Body of pancreas (tissue), 4 donors: ENCODE measurements around the gene SLC5A9. TPM values are rescaled to one million over a fixed set of nuclear protein-coding genes. Genes with fewer than 3 reads are reported as not detected.

Experiments used
- ATAC-seq: fragments of 150-250 bp; one replicate; pipeline ENCODE4 v1.9.1; 2016
- DNase-seq, 4 donors: peaks; one replicate each; pipeline ENCODE4 v3.0.0-alpha.2; 2019
- H3K27ac ChIP-seq, 4 donors: fragments of 200-600 bp; sonication (generic); 1 replicate in 3 of 4; 2 replicates in 1 of 4; pipeline versions ENCODE4 v1.5.1 to v1.6.1; 2016 to 2019; ENCODE audit warnings: mild to moderate bottlenecking in 1 of 4, mixed read lengths in 1 of 4, moderate library complexity in 1 of 4
- H3K27me3 ChIP-seq, 2 donors: fragments of 200-600 bp; sonication (generic); one replicate each; pipeline ENCODE4 v1.6.0; 2016; ENCODE audit warnings: mild to moderate bottlenecking in 1 of 2
- H3K36me3 ChIP-seq, 2 donors: fragments of 200-600 bp; sonication (generic); replicated peaks in 1 of 2; 2 replicates each; pipeline ENCODE4 v1.5.1; 2016; ENCODE audit warnings: low read depth in 2 of 2; ENCODE audit not compliant: insufficient read depth in 1 of 2
- H3K4me1 ChIP-seq: fragments of 200-600 bp; sonication (generic); one replicate; pipeline ENCODE4 v1.6.0; 2016
- H3K4me3 ChIP-seq, 2 donors: fragments of 200-600 bp; sonication (generic); 1 replicate in 1 of 2; 2 replicates in 1 of 2; pipeline ENCODE4 v1.5.1; 2016 to 2019
- H3K9me3 ChIP-seq, 3 donors: fragments of 200-600 bp; sonication (generic); 1 replicate in 2 of 3; 2 replicates in 1 of 3; pipeline ENCODE4 v1.5.1; 2016
- CTCF ChIP-seq, 7 experiments: fragments of 450-650 bp in 4 of 7; fragments of 200-600 bp in 3 of 7; sonication (generic) in 3 of 7; IDR thresholded peaks; one replicate each; pipeline ENCODE4 v1.5.1; 2016 to 2019; ENCODE audit warnings: antibody characterized with exemption in 7 of 7
- POLR2A ChIP-seq, 3 donors: fragments of 450-650 bp; IDR thresholded peaks; one replicate each; pipeline ENCODE4 v1.6.1; 2016; ENCODE audit warnings: antibody characterized with exemption in 3 of 3, mild to moderate bottlenecking in 2 of 3
- WGBS, 2 donors: methylation state at CpG; one replicate each; pipeline ENCODE4 v1.1.5; 2017; 5-methylcytosine and 5-hydroxymethylcytosine counted together
- intact Hi-C: fragments of 100-400 bp; cut with DNase I; formaldehyde crosslinking; loops from one replicate; pipeline ENCODE4 v1.15.1; 2023
- total RNA-seq, 2 donors: library from RNA; depleted of rRNA; stranded (reverse); fragments of >200 nt; gene quantifications; one replicate each; pipeline ENCODE4 v1.1.0, GENCODE V29; 2016

Gene SLC5A9
- total RNA-seq, 2 donors from 2014 or later: 3.3 to 5.2 TPM

GRCh38 chr1:48221657-48222056 is 859 bp upstream of the SLC5A9 start:
- TF ChIP-seq CTCF (IDR thresholded peaks at IDR 0.05) (no peak), POLR2A (IDR thresholded peaks at IDR 0.05) (no peak)
- no peaks in the 10 kb centered on the region for H3K27me3 ChIP-seq
- H3K9me3 ChIP-seq: no peaks in the 10 kb centered on the region
- H3K4me3 ChIP-seq: no peak overlapping the region
- H3K27ac ChIP-seq: peak overlapping the region in 3 of 4 donors; percentile 21 to 75 (median 69)
- H3K4me1 ChIP-seq: peaks cover 18% of the 10 kb centered on the region
- H3K36me3 ChIP-seq: no peaks in the 10 kb centered on the region
- intact Hi-C loops: no loop called here
- no peak for DNase-seq
- WGBS, 2 donors: 89 to 92% methylated on average over 3 of the region's 3 CpGs
- ATAC-seq: no peak

- H3K4me3 ChIP-seq: no peak overlapping the region
- DNase-seq: peak; percentile 24 to 56 (median 46)
- H3K27me3 ChIP-seq: no peaks in the 10 kb centered on the region
- peaks cover 18% of the 10 kb centered on the region for H3K4me1 ChIP-seq
- peak overlapping the region; percentile 57 to 75 (median 64) for H3K27ac ChIP-seq
- H3K9me3 ChIP-seq: no peaks in the 10 kb centered on the region
- 51 to 52% methylated on average over 6 to 7 of the region's 7 CpGs for WGBS, 2 donors
- intact Hi-C loops: no loop called here
- no peaks in the 10 kb centered on the region for H3K36me3 ChIP-seq
- no peak for TF ChIP-seq POLR2A (IDR thresholded peaks at IDR 0.05)
- TF ChIP-seq CTCF (IDR thresholded peaks at IDR 0.05): no peak
- peak; percentile 68 for ATAC-seq
Measured at GRCh38 chr1:48223366-48224240, 1.1 kb downstream of the SLC5A9 start.

GRCh38 chr1:48224791-48225190 is 2.3 kb downstream of the SLC5A9 start:
- H3K36me3 ChIP-seq: no peaks in the 10 kb centered on the region
- intact Hi-C loops: no loop called here
- H3K9me3 ChIP-seq: no peaks in the 10 kb centered on the region
- ATAC-seq (no peak), DNase-seq (no peak)
- H3K4me1 ChIP-seq: peaks cover 18% of the 10 kb centered on the region
- H3K4me3 ChIP-seq: no peak overlapping the region
- 83 to 91% methylated on average over 6 of the region's 6 CpGs for WGBS, 2 donors
- no peak overlapping the region for H3K27ac ChIP-seq
- no peaks in the 10 kb centered on the region for H3K27me3 ChIP-seq
- no peak for TF ChIP-seq POLR2A (IDR thresholded peaks at IDR 0.05)
- no peak for TF ChIP-seq CTCF (IDR thresholded peaks at IDR 0.05)

- WGBS, 2 donors: 62 to 80% methylated on average over 6 of the region's 6 CpGs
- H3K27ac ChIP-seq: no peak overlapping the region
- intact Hi-C loops: no loop called here
- H3K4me3 ChIP-seq: no peak overlapping the region
- no peak for TF ChIP-seq CTCF (IDR thresholded peaks at IDR 0.05)
- no peak for TF ChIP-seq POLR2A (IDR thresholded peaks at IDR 0.05)
- ATAC-seq: no peak
- H3K27me3 ChIP-seq: no peaks in the 10 kb centered on the region
- DNase-seq: no peak
- H3K36me3 ChIP-seq: no peaks in the 10 kb centered on the region
- peaks cover 18% of the 10 kb centered on the region for H3K4me1 ChIP-seq
- H3K9me3 ChIP-seq: no peaks in the 10 kb centered on the region
Measured at GRCh38 chr1:48225579-48225978, 3.1 kb downstream of the SLC5A9 start.
